ENCODE results near the gene PSMD2. TPM values are rescaled to one million over a fixed set of nuclear protein-coding genes. Genes with fewer than 3 reads are reported as not detected.

The PSMD2 gene
- total RNA-seq, 2 experiments from 2014 or later, result 207 to 236 TPM

- DNase-seq (no peak), ATAC-seq (no peak)
- intact Hi-C loops (cut with DNase I, micrococcal nuclease), result loop anchor here (1.0 to 10.0 kb wide), 3 partner anchors 17 to 1601 kb away; partner anchors contain the start of gene TRA2B (in 1 of the 2)
- Mint-ChIP-seq H3K4me3 (no peak overlapping the region), H3K4me1 (peaks cover 67% of the 10 kb centered on the region), H3K27ac (peak overlapping the region; percentile 90), H3K27me3 (no peaks in the 10 kb centered on the region), H3K9me3 (ENCODE audit: low read depth) (no peaks in the 10 kb centered on the region), H3K36me3 (ENCODE audit: low read depth) (peaks cover 61% of the 10 kb centered on the region)
- POLR2A ChIA-PET, result no interaction called here
- CTCF ChIA-PET, result interaction anchor here (0.7 kb wide), 1 partner anchor 15 kb away, joined by 3 read pairs; no protein-coding TSS in a partner anchor
These were observed 34.7 kb downstream of the PSMD2 start for GRCh38 chr3:184333700-184334099.

GRCh38 chr3:184334470-184335158 lies 35.6 kb downstream of the PSMD2 start:
- Mint-ChIP-seq H3K4me3 (no peak overlapping the region), H3K36me3 (ENCODE audit: low read depth) (peaks cover 51% of the 10 kb centered on the region), H3K4me1 (peaks cover 65% of the 10 kb centered on the region), H3K27ac (peak overlapping the region; percentile 90), H3K27me3 (no peaks in the 10 kb centered on the region), H3K9me3 (ENCODE audit: low read depth) (no peaks in the 10 kb centered on the region)
- peak; percentile 74 for ATAC-seq
- DNase-seq, result peak; percentile 71
- intact Hi-C loops (cut with DNase I, micrococcal nuclease), result loop anchor here (1.0 to 10.0 kb wide), 7 partner anchors 18 to 1600 kb away; partner anchors contain the start of genes AP2M1 (in 1 of the 2), EIF4G1 (in 1 of the 2), PSMD2 (in 1 of the 2) and TRA2B (in 1 of the 2)
- ChIA-PET POLR2A (interaction anchor here (0.7 kb wide), 1 partner anchor 29 kb away, joined by 4 read pairs; no protein-coding TSS in a partner anchor), CTCF (interaction anchor here (1.3 kb wide), 1 partner anchor 179 kb away, joined by 3 read pairs; no protein-coding TSS in a partner anchor)

GRCh38 chr3:184335291-184335660 lies 36.2 kb downstream of the PSMD2 start:
- CTCF ChIA-PET, result interaction anchor here (0.8 to 1.3 kb wide), 3 partner anchors 9 to 178 kb away, joined by 3 to 4 read pairs (median 3); no protein-coding TSS in a partner anchor
- intact Hi-C loops (cut with DNase I, micrococcal nuclease), result loop anchor here (1.0 to 10.0 kb wide), 5 partner anchors 21 to 1600 kb away; partner anchors contain the start of genes AP2M1 (in 1 of the 2), EIF4G1 (in 1 of the 2), PSMD2 (in 1 of the 2) and TRA2B (in 1 of the 2)
- Mint-ChIP-seq H3K4me3 (peak overlapping the region; percentile 75), H3K27ac (peak overlapping the region; percentile 85), H3K36me3 (ENCODE audit: low read depth) (peaks cover 47% of the 10 kb centered on the region), H3K4me1 (peaks cover 62% of the 10 kb centered on the region), H3K9me3 (ENCODE audit: low read depth) (no peaks in the 10 kb centered on the region), H3K27me3 (no peaks in the 10 kb centered on the region)
- POLR2A ChIA-PET, result interaction anchor here (0.6 to 0.7 kb wide), 2 partner anchors 9 to 28 kb away, joined by 3 to 4 read pairs; no protein-coding TSS in a partner anchor
- ATAC-seq (no peak), DNase-seq (no peak)

GRCh38 chr3:184335661-184336546 lies 36.9 kb downstream of the PSMD2 start:
- Mint-ChIP-seq H3K27me3 (no peaks in the 10 kb centered on the region), H3K9me3 (ENCODE audit: low read depth) (no peaks in the 10 kb centered on the region), H3K27ac (peak overlapping the region; percentile 85), H3K36me3 (ENCODE audit: low read depth) (peaks cover 43% of the 10 kb centered on the region), H3K4me1 (peaks cover 62% of the 10 kb centered on the region), H3K4me3 (peak overlapping the region; percentile 75)
- peak; percentile 92 for DNase-seq
- intact Hi-C loops (cut with DNase I, micrococcal nuclease), result loop anchor here (1.0 to 10.0 kb wide), 5 partner anchors 22 to 1599 kb away; partner anchors contain the start of genes AP2M1 (in 1 of the 2), EIF4G1 (in 1 of the 2), PSMD2 (in 1 of the 2) and TRA2B (in 1 of the 2)
- peak; percentile 50 for ATAC-seq
- POLR2A ChIA-PET, result interaction anchor here (0.6 to 1.0 kb wide), 3 partner anchors 10 to 27 kb away, joined by 3 to 4 read pairs (median 3); no protein-coding TSS in a partner anchor
- CTCF ChIA-PET, result interaction anchor here (0.8 to 1.3 kb wide), 3 partner anchors 9 to 178 kb away, joined by 3 to 4 read pairs (median 3); no protein-coding TSS in a partner anchor

- H3K4me1 Mint-ChIP-seq, result peaks cover 59% of the 10 kb centered on the region
- no peaks in the 10 kb centered on the region for H3K9me3 Mint-ChIP-seq (ENCODE audit: low read depth)
- peaks cover 35% of the 10 kb centered on the region for H3K36me3 Mint-ChIP-seq (ENCODE audit: low read depth)
- DNase-seq (no peak), ATAC-seq (no peak)
- CTCF ChIA-PET, result interaction anchor here (0.6 to 1.4 kb wide), 5 partner anchors 25 to 824 kb away, joined by 3 to 4 read pairs (median 3); partner anchors contain the start of genes CLCN2 and POLR2H
- intact Hi-C loops (cut with DNase I, micrococcal nuclease), result loop anchor here in 1 of 2 experiments (10.0 kb wide), 1 partner anchor 1598 kb away; the partner anchor contains the start of gene TRA2B
- POLR2A ChIA-PET, result interaction anchor here (1.0 kb wide), 2 partner anchors 17 to 20 kb away, joined by 3 to 4 read pairs; no protein-coding TSS in a partner anchor
- peak overlapping the region; percentile 75 for H3K4me3 Mint-ChIP-seq
- no peaks in the 10 kb centered on the region for H3K27me3 Mint-ChIP-seq
- peak overlapping the region; percentile 73 for H3K27ac Mint-ChIP-seq
These were observed 37.7 kb downstream of the PSMD2 start for GRCh38 chr3:184336547-184337398.

- Mint-ChIP-seq H3K4me1 (peaks cover 54% of the 10 kb centered on the region), H3K4me3 (peak within 1 kb of the TSS; percentile 75), H3K27ac (peak within 1 kb of the TSS; percentile 73), H3K27me3 (no peaks in the 10 kb centered on the region), H3K9me3 (ENCODE audit: low read depth) (no peaks in the 10 kb centered on the region), H3K36me3 (ENCODE audit: low read depth) (peaks cover 30% of the 10 kb centered on the region)
- DNase-seq (no peak), ATAC-seq (no peak)
- intact Hi-C loops (cut with DNase I, micrococcal nuclease), result loop anchor here in 1 of 2 experiments (10.0 kb wide), 1 partner anchor 1597 kb away; the partner anchor contains the start of gene TRA2B
- ChIA-PET CTCF (interaction anchor here (0.6 to 1.4 kb wide), 5 partner anchors 25 to 824 kb away, joined by 3 to 4 read pairs (median 3); partner anchors contain the start of genes CLCN2 and POLR2H), POLR2A (interaction anchor here (0.8 to 1.0 kb wide), 3 partner anchors 17 to 21 kb away, joined by 3 to 4 read pairs (median 3); no protein-coding TSS in a partner anchor)
These were observed 38.3 kb downstream of the PSMD2 start, which contains the start of gene FAM131A for GRCh38 chr3:184337399-184337714. TSS of gene FAM131A (plus strand) at chr3:184337600. CDS start at chr3:184337631, 31 bp downstream.

- ChIA-PET POLR2A (interaction anchor here (0.6 to 0.8 kb wide), 3 partner anchors 20 to 91 kb away, joined by 3 read pairs; no protein-coding TSS in a partner anchor), CTCF (interaction anchor here (0.6 to 1.4 kb wide), 5 partner anchors 10 to 191 kb away, joined by 3 to 4 read pairs (median 4); partner anchors contain the start of genes CLCN2 and POLR2H)
- Mint-ChIP-seq H3K27me3 (no peaks in the 10 kb centered on the region), H3K4me1 (peaks cover 48% of the 10 kb centered on the region), H3K27ac (no peak overlapping the region), H3K36me3 (ENCODE audit: low read depth) (peaks cover 23% of the 10 kb centered on the region), H3K9me3 (ENCODE audit: low read depth) (no peaks in the 10 kb centered on the region), H3K4me3 (peak overlapping the region; percentile 3)
- intact Hi-C loops (cut with DNase I, micrococcal nuclease), result loop anchor here in 1 of 2 experiments (10.0 kb wide), 1 partner anchor 1597 kb away; the partner anchor contains the start of gene TRA2B
- DNase-seq (no peak), ATAC-seq (no peak)
These were observed 38.9 kb downstream of the PSMD2 start for GRCh38 chr3:184337981-184338380.

GRCh38 chr3:184338511-184338945 lies 39.5 kb downstream of the PSMD2 start:
- Mint-ChIP-seq H3K4me3 (no peak overlapping the region), H3K4me1 (peaks cover 42% of the 10 kb centered on the region), H3K27ac (no peak overlapping the region), H3K9me3 (ENCODE audit: low read depth) (no peaks in the 10 kb centered on the region), H3K27me3 (no peaks in the 10 kb centered on the region), H3K36me3 (ENCODE audit: low read depth) (peaks cover 18% of the 10 kb centered on the region)
- no peak for ATAC-seq
- ChIA-PET CTCF (interaction anchor here (0.6 to 1.1 kb wide), 4 partner anchors 9 to 43 kb away, joined by 3 to 4 read pairs (median 3); no protein-coding TSS in a partner anchor), POLR2A (interaction anchor here (0.6 to 0.7 kb wide), 3 partner anchors 12 to 92 kb away, joined by 3 to 4 read pairs (median 3); no protein-coding TSS in a partner anchor)
- peak; percentile 50 for DNase-seq
- intact Hi-C loops (cut with DNase I, micrococcal nuclease), result loop anchor here in 1 of 2 experiments (10.0 kb wide), 1 partner anchor 1596 kb away; the partner anchor contains the start of gene TRA2B

GRCh38 chr3:184339001-184339400 lies 40.0 kb downstream of the PSMD2 start:
- peaks cover 14% of the 10 kb centered on the region for H3K36me3 Mint-ChIP-seq (ENCODE audit: low read depth)
- no peak for DNase-seq
- ChIA-PET POLR2A (interaction anchor here (0.7 kb wide), 1 partner anchor 13 kb away, joined by 4 read pairs; no protein-coding TSS in a partner anchor), CTCF (interaction anchor here (0.6 to 0.9 kb wide), 2 partner anchors 21 to 43 kb away, joined by 3 read pairs; no protein-coding TSS in a partner anchor)
- ATAC-seq, result no peak
- intact Hi-C loops (cut with DNase I, micrococcal nuclease), result loop anchor here in 1 of 2 experiments (10.0 kb wide), 1 partner anchor 1596 kb away; the partner anchor contains the start of gene TRA2B
- H3K4me3 Mint-ChIP-seq, result no peak overlapping the region
- no peaks in the 10 kb centered on the region for H3K9me3 Mint-ChIP-seq (ENCODE audit: low read depth)
- no peak overlapping the region for H3K27ac Mint-ChIP-seq
- no peaks in the 10 kb centered on the region for H3K27me3 Mint-ChIP-seq
- H3K4me1 Mint-ChIP-seq, result peaks cover 38% of the 10 kb centered on the region
